Fibroblast of skin of right biceps (primary cell): ENCODE results near the gene SYT9.
A peak's percentile ranks its signal among the peaks of the same experiment; 100 is the strongest.

Source experiments
- DNase-seq: peaks from one replicate; pipeline ENCODE4 v3.0.0-alpha.2; 2013

SYT9 gene

GRCh38 chr11:7435176-7435575, 183.5 kb downstream of the SYT9 start:
- DNase-seq: no peak

- no peak for DNase-seq
These were observed 184.4 kb downstream of the SYT9 start for GRCh38 chr11:7436146-7436545.

GRCh38 chr11:7436657-7437056, 185.0 kb downstream of the SYT9 start:
- DNase-seq: no peak

GRCh38 chr11:7437696-7438095, 186.0 kb downstream of the SYT9 start:
- peak; percentile 83 for DNase-seq

GRCh38 chr11:7439746-7440320, 188.1 kb downstream of the SYT9 start:
- DNase-seq: no peak

- peak; percentile 43 for DNase-seq
These were observed 191.0 kb downstream of the SYT9 start for GRCh38 chr11:7442588-7443215.

GRCh38 chr11:7444091-7444981, 192.6 kb downstream of the SYT9 start:
- no peak for DNase-seq

GRCh38 chr11:7445564-7445963, 193.9 kb downstream of the SYT9 start:
- no peak for DNase-seq

- no peak for DNase-seq
These were observed 196.5 kb downstream of the SYT9 start for GRCh38 chr11:7448201-7448600.

- no peak for DNase-seq
These were observed 197.6 kb downstream of the SYT9 start for GRCh38 chr11:7449211-7449840.

GRCh38 chr11:7449841-7450214, 198.1 kb downstream of the SYT9 start:
- no peak for DNase-seq

- no peak for DNase-seq
These were observed 199.1 kb downstream of the SYT9 start for GRCh38 chr11:7450836-7451235.

GRCh38 chr11:7451520-7451919, 199.8 kb downstream of the SYT9 start:
- DNase-seq: peak; percentile 23

GRCh38 chr11:7451952-7452494, 200.3 kb downstream of the SYT9 start:
- DNase-seq: no peak

- no peak for DNase-seq
These were observed 203.2 kb downstream of the SYT9 start for GRCh38 chr11:7454854-7455253.

GRCh38 chr11:7457211-7457610, 205.5 kb downstream of the SYT9 start:
- peak; percentile 60 for DNase-seq

GRCh38 chr11:7462706-7463105, 211.0 kb downstream of the SYT9 start:
- DNase-seq: no peak

- no peak for DNase-seq
These were observed 215.9 kb downstream of the SYT9 start for GRCh38 chr11:7467652-7468051.

- no peak for DNase-seq
These were observed 217.7 kb downstream of the SYT9 start for GRCh38 chr11:7469351-7469865.

- no peak for DNase-seq
These were observed 219.4 kb downstream of the SYT9 start for GRCh38 chr11:7471071-7471470.

GRCh38 chr11:7473717-7474116, 222.0 kb downstream of the SYT9 start:
- no peak for DNase-seq

GRCh38 chr11:7480113-7480512, 228.4 kb downstream of the SYT9 start:
- peak; percentile 15 for DNase-seq

- DNase-seq: no peak
These were observed 232.4 kb downstream of the SYT9 start for GRCh38 chr11:7484131-7484530.
